HEK293T (cell line): ENCODE data around the gene SLC12A7.

ENCODE experiments used
- CTCF ChIA-PET: fragments of 350-600 bp; formaldehyde crosslinking; extraction: SDS; loops from one replicate; lab custom pipeline; 2021; ENCODE audit warnings: antibody characterized with exemption, inconsistent platforms; lab: Yijun Ruan, JAX
- POLR2A ChIA-PET: fragments of 350-600 bp; formaldehyde crosslinking; extraction: SDS; loops from one replicate; lab custom pipeline; 2020; ENCODE audit warnings: antibody characterized with exemption, inconsistent platforms; lab: Yijun Ruan, JAX
- DNase-seq: peaks from one replicate; pipeline ENCODE4 v3.0.0; 2012; ENCODE audit warnings: mixed read lengths; ENCODE audit errors: extremely low spot score
- ARNT ChIP-seq: fragments of 450-650 bp; IDR thresholded peaks from 2 replicates; pipeline ENCODE4 v1.6.1; 2017; ENCODE audit warnings: mild to moderate bottlenecking
- BHLHE40 ChIP-seq: fragments of 450-650 bp; IDR thresholded peaks from 2 replicates; pipeline ENCODE4 v1.6.1; 2016; ENCODE audit warnings: mild to moderate bottlenecking, moderate library complexity, borderline replicate concordance
- CTBP1 ChIP-seq: fragments of 450-650 bp; IDR thresholded peaks from 2 replicates; pipeline ENCODE4 v1.6.1; 2016; ENCODE audit warnings: borderline replicate concordance
- ELF4 ChIP-seq: fragments of 450-650 bp; IDR thresholded peaks from 2 replicates; pipeline ENCODE4 v1.6.1; 2017; ENCODE audit warnings: antibody characterized with exemption
- FOXA1 ChIP-seq: fragments of 450-650 bp; IDR thresholded peaks from 2 replicates; pipeline ENCODE4 v1.6.1; 2016; ENCODE audit warnings: mild to moderate bottlenecking
- FOXK2 ChIP-seq: fragments of 450-650 bp; IDR thresholded peaks from 2 replicates; pipeline ENCODE4 v1.6.1; 2016; ENCODE audit warnings: mild to moderate bottlenecking
- FOXM1 ChIP-seq: fragments of 450-650 bp; IDR thresholded peaks from 2 replicates; pipeline ENCODE4 v1.6.1; 2017; ENCODE audit warnings: mild to moderate bottlenecking, borderline replicate concordance
- HDGF ChIP-seq: fragments of 450-650 bp; IDR thresholded peaks from 2 replicates; pipeline ENCODE4 v1.6.1; 2017; ENCODE audit warnings: antibody characterized with exemption, borderline replicate concordance
- L3MBTL2 ChIP-seq: fragments of 450-650 bp; conservative IDR thresholded peaks from 2 replicates; pipeline ENCODE4 v1.6.1; 2016; ENCODE audit warnings: mild to moderate bottlenecking
- LEF1 ChIP-seq: fragments of 450-650 bp; IDR thresholded peaks from 2 replicates; pipeline ENCODE4 v1.6.1; 2017; ENCODE audit warnings: mild to moderate bottlenecking, borderline replicate concordance
- NFRKB ChIP-seq: fragments of 450-650 bp; IDR thresholded peaks from 2 replicates; pipeline ENCODE4 v1.6.1; 2016; ENCODE audit warnings: mild to moderate bottlenecking, moderate library complexity
- PKNOX1 ChIP-seq: fragments of 450-650 bp; IDR thresholded peaks from 2 replicates; pipeline ENCODE4 v1.6.1; 2016
- SP1 ChIP-seq: fragments of 450-650 bp; IDR thresholded peaks from 2 replicates; pipeline ENCODE4 v1.6.1; 2017
- SUZ12 ChIP-seq: fragments of 450-650 bp; IDR thresholded peaks from 2 replicates; pipeline ENCODE4 v1.6.1; 2016; ENCODE audit warnings: mild to moderate bottlenecking
- TARDBP ChIP-seq: fragments of 450-650 bp; IDR thresholded peaks from 2 replicates; pipeline ENCODE4 v1.6.1; 2016
- ZNF384 ChIP-seq: fragments of 450-650 bp; IDR thresholded peaks from 2 replicates; pipeline ENCODE4 v1.6.1; 2016

SLC12A7 gene

GRCh38 chr5:1106385-1107166 lies 5.3 kb downstream of the SLC12A7 start:
- POLR2A ChIA-PET = no interaction called here
- no peak for DNase-seq
- no peak for TF ChIP-seq PKNOX1
- TF ChIP-seq BHLHE40 = no peak
- no peak for TF ChIP-seq FOXA1
- no peak for TF ChIP-seq ELF4
- TF ChIP-seq SP1 = no peak
- no peak for TF ChIP-seq NFRKB
- TF ChIP-seq ZNF384 = no peak
- no peak for TF ChIP-seq TARDBP
- no peak for TF ChIP-seq ARNT
- TF ChIP-seq HDGF = no peak
- no peak for TF ChIP-seq FOXM1
- no peak for TF ChIP-seq FOXK2
- TF ChIP-seq SUZ12 = no peak
- no peak for TF ChIP-seq CTBP1
- TF ChIP-seq LEF1 = no peak
- TF ChIP-seq L3MBTL2 = no peak
- CTCF ChIA-PET = no interaction called here

- TF ChIP-seq FOXA1 (no peak), HDGF (no peak), FOXK2 (no peak), ARNT (no peak)
These were observed 6.3 kb downstream of the SLC12A7 start for GRCh38 chr5:1105350-1106265.

GRCh38 chr5:1104327-1105006 lies 7.4 kb downstream of the SLC12A7 start:
- CTCF ChIA-PET = no interaction called here
- TF ChIP-seq ZNF384 = no peak
- TF ChIP-seq NFRKB = no peak
- TF ChIP-seq FOXA1 = no peak
- no peak for TF ChIP-seq ARNT
- no peak for TF ChIP-seq SP1
- no peak for TF ChIP-seq LEF1
- TF ChIP-seq ELF4 = no peak
- no peak for TF ChIP-seq TARDBP
- POLR2A ChIA-PET = no interaction called here
- no peak for DNase-seq

More at GRCh38 chr5:1105350-1106265, 6.3 kb downstream of the SLC12A7 start:
- CTCF ChIA-PET = no interaction called here
- POLR2A ChIA-PET = no interaction called here
- DNase-seq = no peak

GRCh38 chr5:1103505-1104326 lies 8.1 kb downstream of the SLC12A7 start:
- ChIA-PET CTCF (no interaction called here), POLR2A (no interaction called here)
- TF ChIP-seq L3MBTL2 = no peak
- no peak for TF ChIP-seq ELF4
- TF ChIP-seq ZNF384 = no peak
- TF ChIP-seq HDGF = no peak
- TF ChIP-seq FOXA1 = no peak
- no peak for TF ChIP-seq NFRKB
- TF ChIP-seq FOXK2 = no peak
- no peak for DNase-seq

- no peak for DNase-seq
- CTCF ChIA-PET = no interaction called here
- POLR2A ChIA-PET = no interaction called here
- TF ChIP-seq HDGF = no peak
- no peak for TF ChIP-seq FOXK2
- no peak for TF ChIP-seq FOXM1
- TF ChIP-seq L3MBTL2 = no peak
- no peak for TF ChIP-seq BHLHE40
- TF ChIP-seq FOXA1 = no peak
- TF ChIP-seq PKNOX1 = no peak
- no peak for TF ChIP-seq ZNF384
- no peak for TF ChIP-seq SUZ12
- TF ChIP-seq SP1 = no peak
These were observed 8.8 kb downstream of the SLC12A7 start for GRCh38 chr5:1103093-1103492.
